DMS53 (cell line): ENCODE results near the gene HCLS1.
"Not testable (repeated sequence)": the region's sequence is repeated elsewhere in the genome, so short reads cannot be mapped to it uniquely, and the experiment has no call there.

Experiments used
- DNase-seq: peaks from one replicate; lab custom pipeline; 2025; lab: John Stamatoyannopoulos, UW

Gene HCLS1

DNA sequence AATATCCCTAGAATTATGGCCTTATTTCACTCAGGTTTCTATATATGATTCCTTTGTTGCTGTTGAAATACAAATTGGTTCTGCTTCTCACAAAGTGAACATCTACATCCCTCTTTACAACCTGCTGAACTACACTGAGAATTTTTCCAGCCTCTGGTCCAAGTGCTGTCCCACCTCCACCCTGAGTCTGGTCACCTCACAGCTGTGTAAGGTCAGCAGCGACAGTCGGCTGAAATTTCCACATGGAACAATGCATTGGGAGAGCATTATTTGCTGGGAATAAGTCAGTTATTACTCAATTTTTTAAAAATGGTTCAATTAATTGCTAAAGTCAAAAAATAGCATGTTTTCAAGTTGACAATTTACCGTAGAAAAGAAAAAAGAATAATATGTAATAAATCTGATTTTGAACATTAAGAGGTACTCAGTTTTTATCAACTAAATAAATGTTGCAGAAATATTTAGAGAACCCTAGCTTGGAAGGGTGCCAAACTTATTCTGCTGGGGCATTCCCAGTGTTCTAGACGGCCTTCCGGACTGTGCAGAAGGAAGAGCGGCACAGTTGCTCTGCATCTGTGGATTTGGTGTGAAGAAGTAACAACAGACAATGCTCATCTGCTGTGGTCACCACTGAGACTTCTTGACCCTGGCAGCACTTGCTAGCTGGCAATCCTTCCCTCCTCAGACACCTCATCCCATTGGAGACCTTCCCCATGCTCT is 1.8 kb downstream of the HCLS1 start:
- DNase-seq: no peak

DNA sequence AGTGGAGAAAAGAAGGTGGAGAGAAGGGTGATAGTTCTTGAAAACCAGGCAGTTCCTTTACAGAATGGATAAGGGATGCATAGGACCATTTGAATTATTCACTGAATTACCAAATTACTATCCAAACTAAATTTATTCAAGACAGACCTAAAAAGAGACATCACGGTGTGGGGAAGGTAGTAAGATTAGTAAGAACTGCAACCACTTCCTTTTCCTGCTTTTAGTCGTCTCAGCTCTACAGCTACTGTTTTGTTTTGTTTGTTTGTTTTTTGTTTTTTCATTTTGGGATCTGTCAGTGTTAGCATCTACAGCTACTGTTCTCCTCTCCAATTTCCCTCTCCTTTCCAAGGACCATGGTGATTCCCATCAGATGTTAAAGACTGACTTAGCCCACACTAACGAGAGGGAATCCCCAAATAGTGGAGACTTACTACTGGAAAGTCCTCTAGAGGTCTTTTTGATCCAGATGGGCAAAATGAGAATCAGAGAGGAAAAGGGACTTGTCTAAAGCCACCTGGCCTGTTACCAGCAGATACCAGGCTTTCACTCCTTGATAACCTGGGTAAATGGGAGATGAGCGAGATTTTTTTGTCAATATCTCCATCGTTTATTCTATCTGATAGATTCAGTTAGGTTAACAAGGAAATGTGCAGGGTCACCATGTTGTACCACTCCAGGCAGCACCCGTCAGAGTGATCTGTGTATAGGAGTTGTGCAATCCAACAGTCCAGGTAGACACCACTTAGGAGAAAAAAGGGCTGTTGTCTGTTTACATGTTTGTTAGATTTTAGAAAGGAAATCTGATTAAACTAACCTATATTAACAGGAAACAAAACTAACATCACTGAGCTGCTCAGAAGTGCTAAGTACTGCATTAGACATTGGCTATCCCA is 6.0 kb downstream of the HCLS1 start:
- DNase-seq: no peak

DNA sequence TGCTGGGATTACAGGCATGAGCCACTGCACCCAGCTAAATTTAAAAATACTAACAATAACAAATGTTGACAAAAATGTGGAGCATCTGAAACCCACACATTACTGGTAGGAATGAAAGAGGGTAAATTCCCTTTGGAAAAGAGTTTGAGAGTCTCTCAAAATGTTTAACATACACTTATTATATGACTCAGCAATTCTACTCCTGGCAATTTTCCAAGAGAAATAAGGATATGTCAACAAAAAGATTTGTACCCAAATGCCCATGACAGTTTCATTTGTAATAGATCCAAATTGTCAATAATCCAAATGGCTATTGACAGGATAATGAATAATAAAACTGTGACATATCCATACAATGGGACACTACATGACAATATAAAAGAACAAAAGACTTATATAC is 9.0 kb downstream of the HCLS1 start:
- DNase-seq: peak; percentile 83

DNA sequence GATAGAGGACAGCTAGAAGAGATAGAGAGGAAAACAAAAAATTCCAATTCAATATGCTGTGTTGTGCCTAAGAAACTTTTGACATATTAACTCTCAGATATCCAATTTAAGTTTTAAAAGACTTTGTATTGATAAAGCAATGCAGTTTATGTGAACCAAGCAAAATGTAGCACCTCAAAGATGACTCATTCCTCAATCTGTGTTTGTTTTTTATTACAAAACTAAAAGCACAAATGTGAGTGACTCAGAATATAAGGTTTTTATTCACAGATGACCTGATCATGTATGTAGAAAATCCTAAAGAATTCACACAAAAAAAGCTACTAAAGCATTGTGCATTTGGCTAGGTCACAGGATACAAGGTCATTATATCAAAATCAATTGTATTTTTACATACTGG is 11.1 kb downstream of the HCLS1 start:
- peak; percentile 25 for DNase-seq

- DNase-seq: no peak
These were observed 12.3 kb downstream of the HCLS1 start for GRCh38 chr3:121648219-121648958.

DNA sequence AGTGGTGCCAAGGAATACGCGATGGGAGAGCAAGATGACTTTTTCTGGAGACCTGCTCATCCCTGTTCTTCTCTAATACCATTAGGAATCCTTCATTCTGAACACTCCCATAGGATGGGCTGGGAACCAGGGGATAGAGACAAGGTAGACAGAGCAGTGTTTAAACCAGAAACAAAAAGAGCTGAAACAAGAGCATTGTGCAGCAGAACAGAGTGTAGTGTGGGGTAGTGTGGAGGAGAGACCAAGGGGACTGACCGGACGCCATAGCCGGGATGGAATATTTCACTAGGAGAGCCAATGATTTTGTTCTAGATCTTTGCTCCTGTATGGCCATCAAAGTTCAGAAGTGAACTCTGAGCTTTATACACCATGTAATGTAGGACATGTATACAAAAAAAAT is 15.6 kb downstream of the HCLS1 start:
- no peak for DNase-seq

GRCh38 chr3:121642601-121643314 is 17.9 kb downstream of the HCLS1 start:
- no peak for DNase-seq

DNA sequence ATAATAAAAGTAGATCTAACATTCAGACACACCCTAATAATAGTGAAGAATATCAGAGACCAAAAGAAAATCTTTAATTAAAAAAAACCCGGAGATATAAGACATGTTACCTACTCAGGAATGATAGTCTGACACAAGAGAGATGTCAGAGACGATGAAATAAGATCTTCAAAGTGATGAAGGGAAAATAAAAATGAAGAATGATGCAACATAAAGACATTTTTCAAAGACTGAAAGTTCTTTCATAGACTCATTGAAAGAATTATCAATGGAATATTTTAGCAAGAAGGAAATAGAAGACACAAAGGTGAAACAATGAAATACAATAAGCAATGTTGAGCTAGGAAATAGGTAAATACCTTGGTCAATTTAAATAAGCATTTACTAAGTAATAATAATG is 19.6 kb downstream of the HCLS1 start:
- no peak for DNase-seq

- DNase-seq: no peak
These were observed 22.8 kb downstream of the HCLS1 start for GRCh38 chr3:121637922-121638321.

GRCh38 chr3:121630355-121630754 is 30.3 kb downstream of the HCLS1 start:
- DNase-seq: no peak

DNA sequence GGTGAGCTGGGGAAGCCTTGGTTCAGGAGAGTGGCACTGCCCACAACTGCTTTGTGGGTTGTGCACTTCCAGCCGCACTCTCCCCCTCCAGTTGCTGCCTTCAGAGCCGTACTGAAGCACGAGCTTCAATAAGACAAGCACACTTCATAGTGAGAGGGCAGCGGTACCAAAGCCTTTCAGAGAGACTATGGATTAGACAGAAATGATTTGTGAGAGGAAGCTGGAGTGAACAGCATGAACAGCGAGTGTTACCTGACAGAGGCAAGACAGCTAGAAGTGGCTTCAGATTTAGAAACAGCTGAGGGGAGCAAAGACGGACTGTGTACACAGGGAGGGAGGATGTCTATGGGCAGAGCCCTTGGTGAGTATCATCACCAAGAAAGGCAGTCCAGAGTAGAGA is 31.1 kb downstream of the HCLS1 start:
- no peak for DNase-seq

DNA sequence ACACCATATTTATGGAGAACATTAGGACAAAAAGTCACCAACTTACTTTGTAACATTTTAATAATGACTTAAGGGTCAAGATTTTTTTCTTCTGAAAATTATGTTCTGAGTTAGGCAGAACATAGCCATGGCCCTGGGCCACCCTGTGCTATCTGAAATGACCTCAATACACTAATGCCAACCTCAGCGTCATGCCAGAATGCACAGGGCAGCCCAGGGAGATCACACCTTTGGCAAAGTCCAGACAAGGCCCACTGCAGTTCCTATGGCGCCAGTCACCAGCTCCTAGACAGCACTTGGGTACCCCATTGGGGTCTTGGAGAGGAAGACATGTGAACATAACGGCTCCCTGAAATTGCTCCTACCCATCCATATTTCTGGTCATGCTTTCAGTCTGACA is 33.1 kb downstream of the HCLS1 start:
- DNase-seq: no peak

- DNase-seq: no peak
These were observed 33.5 kb downstream of the HCLS1 start for GRCh38 chr3:121627211-121627610.

- no peak for DNase-seq
These were observed 34.2 kb downstream of the HCLS1 start for GRCh38 chr3:121626495-121626894.

DNA sequence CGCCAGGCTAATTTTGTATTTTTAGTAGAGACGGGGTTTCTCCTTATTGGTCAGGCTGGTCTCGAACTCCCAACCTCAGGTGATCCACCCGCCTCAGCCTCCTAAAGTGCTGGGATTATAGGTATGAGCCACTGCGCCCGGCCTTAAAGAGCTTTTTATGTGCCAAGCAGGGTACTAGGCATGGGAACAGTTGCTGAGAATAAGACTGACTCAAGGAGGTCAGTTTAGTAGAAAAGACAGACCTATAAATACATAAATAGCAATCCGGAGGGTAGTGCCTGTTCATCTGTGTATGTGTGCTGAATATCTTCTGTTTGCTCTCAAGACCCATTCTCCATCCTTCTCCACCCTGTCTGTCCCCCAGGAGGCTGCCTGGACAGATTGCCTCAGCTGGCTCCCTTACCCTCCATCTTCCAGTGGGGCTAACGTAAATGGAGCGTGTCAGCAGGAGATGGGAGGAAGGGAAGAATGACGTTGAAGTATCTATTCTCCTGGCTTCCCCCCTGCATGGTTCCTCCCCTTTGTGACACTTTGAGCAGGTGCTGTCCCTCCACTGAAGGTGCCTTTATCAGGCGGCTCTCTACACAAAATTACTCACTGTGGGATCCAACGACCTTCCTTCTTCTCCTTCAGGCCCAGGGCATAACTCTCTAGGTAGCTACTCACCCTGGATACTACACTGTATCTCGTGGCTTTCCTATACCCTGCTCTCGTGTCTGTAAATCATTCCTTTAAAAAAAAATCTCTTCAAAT is 36.4 kb downstream of the HCLS1 start:
- DNase-seq: no peak

GRCh38 chr3:121621491-121621890 is 39.2 kb downstream of the HCLS1 start:
- DNase-seq: no peak

DNA sequence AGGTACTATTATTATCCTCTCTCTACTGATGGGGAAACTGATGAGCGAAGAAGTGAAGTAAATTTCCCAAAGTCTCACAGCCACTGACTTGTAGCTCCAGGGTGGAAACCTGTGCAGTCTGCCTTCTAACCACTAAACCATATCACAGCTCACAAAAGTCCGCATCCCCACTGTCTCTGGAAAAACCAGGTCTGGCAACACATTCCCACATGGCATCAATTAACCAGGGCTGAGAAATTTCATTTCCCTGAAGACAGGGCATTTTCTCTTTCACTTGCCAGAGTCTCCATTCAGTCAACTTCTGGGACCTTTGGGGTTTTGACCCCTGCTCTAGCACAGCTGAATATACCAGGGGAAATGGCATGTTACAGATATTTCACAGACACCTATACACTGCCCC is 41.0 kb downstream of the HCLS1 start:
- no peak for DNase-seq

DNA sequence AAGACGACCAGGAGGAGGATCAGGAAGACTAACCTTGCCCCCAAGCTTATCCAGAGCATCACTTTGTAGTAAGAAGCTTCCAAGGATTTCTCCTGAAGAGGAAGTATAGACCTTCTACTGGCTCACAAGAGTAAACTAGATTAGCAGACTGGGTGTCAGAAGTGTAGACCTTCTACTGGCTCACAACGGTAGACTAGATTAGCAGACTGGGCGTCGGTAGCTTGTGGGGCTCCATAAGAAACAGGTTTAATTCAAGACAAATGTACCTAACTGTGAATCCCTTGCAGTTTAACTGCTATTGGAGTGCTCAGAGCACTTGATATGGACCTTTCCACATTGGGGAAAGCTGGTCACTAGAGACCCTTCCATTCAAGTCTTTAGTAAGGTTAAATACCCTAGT is 54.6 kb downstream of the HCLS1 start:
- no peak for DNase-seq

- no peak for DNase-seq
These were observed 55.9 kb downstream of the HCLS1 start for GRCh38 chr3:121604759-121605158.

GRCh38 chr3:121601212-121601812 is 59.4 kb downstream of the HCLS1 start:
- no peak for DNase-seq

- not testable (repeated sequence) for DNase-seq
These were observed 60.8 kb downstream of the HCLS1 start for GRCh38 chr3:121599900-121600299.
